ENCODE data around the gene GTF3C5.

GRCh38 chr9:133100506-133101355 is 69.9 kb downstream of the GTF3C5 start:
- TF ChIP-seq ZBTB43 (CRISPR knock-in tag; IDR thresholded peaks at IDR 0.05) (no peak), MAX (CRISPR knock-in tag; IDR thresholded peaks at IDR 0.05) (no peak), CTCF (IDR thresholded peaks at IDR 0.05) (no peak), NR3C1 (CRISPR knock-in tag; conservative IDR thresholded peaks at IDR 0.05; ENCODE audit: low read depth) (no peak), RORB (CRISPR knock-in tag; IDR thresholded peaks at IDR 0.05) (no peak), NFATC4 (CRISPR knock-in tag; IDR thresholded peaks at IDR 0.05) (no peak), ESRRA (CRISPR knock-in tag; IDR thresholded peaks at IDR 0.05; ENCODE audit: borderline replicate concordance) (no peak), TEAD4 (CRISPR knock-in tag; IDR thresholded peaks at IDR 0.05) (no peak)

Measured in WTC11 (cell line).